Measurements from ENCODE around the gene CDYL. TPM values are rescaled to one million over a fixed set of nuclear protein-coding genes. Genes with fewer than 3 reads are reported as not detected.

The CDYL gene
- total and polyA plus RNA-seq, 4 donors, result 3.3 to 25.4 (median 11.0) TPM

GRCh38 chr6:4941782-4942672, 165.8 kb downstream of the CDYL start:
- 53% methylated on average over 6 of the region's 6 CpGs for WGBS
- H3K27me3 ChIP-seq (ENCODE audit: control insufficient read depth in 4 of 4, insufficient read depth in 4 of 4, low read length in 3 of 4), result no peaks in the 10 kb centered on the region
- no peak overlapping the region for H3K27ac ChIP-seq (ENCODE audit: low read depth in 1 of 2, low read length in 2 of 2)
- no peaks in the 10 kb centered on the region for H3K9me3 ChIP-seq (ENCODE audit: control insufficient read depth in 4 of 4, low read length in 3 of 4)
- TF ChIP-seq ATF3 (IDR thresholded peaks at IDR 0.05) (no peak), RXRA (IDR thresholded peaks at IDR 0.05) (peak; percentile 37 to 64), JUND (IDR thresholded peaks at IDR 0.05) (peak; percentile 87 to 97), HNF4A (conservative IDR thresholded peaks at IDR 0.05) (peak in 1 of 2 donors; percentile 48), NR2F2 (IDR thresholded peaks at IDR 0.05) (no peak), REST (IDR thresholded peaks at IDR 0.05) (no peak), FOXA1 (IDR thresholded peaks at IDR 0.05) (peak; percentile 5)
- no peak overlapping the region for H3K4me3 ChIP-seq (ENCODE audit: low read depth in 1 of 3, low read length in 3 of 3)
- peaks cover 0 to 6% (median 0%) of the 10 kb centered on the region in 4 donors for H3K4me1 ChIP-seq (ENCODE audit: control insufficient read depth in 4 of 4, insufficient read depth in 4 of 4, low read length in 3 of 4)
- peaks cover 2 to 16% (median 6%) of the 10 kb centered on the region in 4 donors for H3K36me3 ChIP-seq (ENCODE audit: control insufficient read depth in 4 of 4, insufficient read depth in 3 of 4, low read depth in 1 of 4, low read length in 3 of 4)
- DNase-seq (ENCODE audit: low spot score), result peak; percentile 34
- H3K9ac ChIP-seq (ENCODE audit: low read depth in 1 of 2, low read length in 2 of 2), result no peak overlapping the region

- Histone ChIP-seq H3K9me3 (ENCODE audit: control insufficient read depth in 4 of 4, low read length in 3 of 4) (no peaks in the 10 kb centered on the region), H3K4me1 (ENCODE audit: control insufficient read depth in 4 of 4, insufficient read depth in 4 of 4, low read length in 3 of 4) (peaks cover 0 to 6% (median 0%) of the 10 kb centered on the region in 4 donors), H3K27ac (ENCODE audit: low read depth in 1 of 2, low read length in 2 of 2) (no peak overlapping the region), H3K4me3 (ENCODE audit: low read depth in 1 of 3, low read length in 3 of 3) (no peak overlapping the region), H3K27me3 (ENCODE audit: control insufficient read depth in 4 of 4, insufficient read depth in 4 of 4, low read length in 3 of 4) (no peaks in the 10 kb centered on the region), H3K9ac (ENCODE audit: low read depth in 1 of 2, low read length in 2 of 2) (no peak overlapping the region), H3K36me3 (ENCODE audit: control insufficient read depth in 4 of 4, insufficient read depth in 3 of 4, low read depth in 1 of 4, low read length in 3 of 4) (peaks cover 2 to 16% (median 6%) of the 10 kb centered on the region in 4 donors)
- WGBS, result 79% methylated on average over 4 of the region's 4 CpGs
- TF ChIP-seq CTCF (IDR thresholded peaks at IDR 0.05; ENCODE audit: low read depth, low read length, missing input control) (no peak), RXRA (IDR thresholded peaks at IDR 0.05) (no peak), YY1 (IDR thresholded peaks at IDR 0.05) (no peak), EGR1 (IDR thresholded peaks at IDR 0.05; ENCODE audit: low read depth in 2 of 2) (no peak), RAD21 (IDR thresholded peaks at IDR 0.05) (no peak), REST (IDR thresholded peaks at IDR 0.05) (no peak), JUND (IDR thresholded peaks at IDR 0.05) (no peak), ATF3 (IDR thresholded peaks at IDR 0.05) (no peak), TAF1 (conservative IDR thresholded peaks at IDR 0.05) (no peak), SP1 (IDR thresholded peaks at IDR 0.05) (no peak), HNF4A (conservative IDR thresholded peaks at IDR 0.05) (no peak), ZBTB33 (IDR thresholded peaks at IDR 0.05) (no peak), FOXA1 (IDR thresholded peaks at IDR 0.05) (no peak), MAX (IDR thresholded peaks at IDR 0.05) (no peak), FOXA2 (IDR thresholded peaks at IDR 0.05) (no peak), GABPA (IDR thresholded peaks at IDR 0.05 in 1 of 2, conservative IDR thresholded peaks at IDR 0.05 in 1 of 2) (no peak), HNF4G (IDR thresholded peaks at IDR 0.05) (no peak), NR2F2 (IDR thresholded peaks at IDR 0.05) (no peak)
- DNase-seq (ENCODE audit: low spot score), result peak; percentile 33
Observed at GRCh38 chr6:4942673-4943009, 166.4 kb downstream of the CDYL start.

Data from liver (tissue), 9 donors.